ENCODE data around the gene LMBR1.

DNA sequence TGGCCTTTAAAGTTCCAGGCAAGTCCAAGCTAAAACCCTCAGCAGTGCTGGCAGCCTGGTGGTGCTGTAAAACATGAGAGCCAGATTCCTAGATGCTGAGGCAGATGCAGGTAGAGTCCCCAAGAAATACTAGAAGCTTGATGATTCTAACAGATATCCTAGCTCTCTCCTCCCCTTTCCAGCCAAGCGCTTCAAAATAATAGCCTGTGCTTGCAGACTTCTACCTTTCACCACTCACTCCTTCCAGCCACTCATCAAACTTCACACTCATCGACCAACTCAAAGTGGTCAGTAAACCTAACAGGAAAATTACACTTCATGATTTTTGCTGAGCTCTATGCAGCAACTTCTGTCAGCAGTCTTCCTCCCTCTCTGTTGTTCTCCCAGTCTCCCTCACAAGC, 50.2 kb downstream of the LMBR1 start:
- TF ChIP-seq EZH2 (IDR thresholded peaks at IDR 0.05) (no peak), POLR2AphosphoS5 (IDR thresholded peaks at IDR 0.05; ENCODE audit: borderline replicate concordance, low read depth, low read length) (no peak)

Measured in SK-N-MC (cell line).